AG09319 (cell line): ENCODE data around the gene CCR9.

Experiments used
- DNase-seq: peaks from one replicate; pipeline ENCODE4 v3.0.0-alpha.2; 2010; ENCODE audit warnings: low read depth; ENCODE audit errors: extremely low read depth
- TF ChIP-seq, protein P1 (sequence below): IDR thresholded peaks from 2 replicates; pipeline ENCODE4 v1.5.1; 2011; ENCODE audit warnings: low read depth, mild to moderate bottlenecking, inconsistent platforms, low read length, moderate library complexity

The CCR9 gene

DNA sequence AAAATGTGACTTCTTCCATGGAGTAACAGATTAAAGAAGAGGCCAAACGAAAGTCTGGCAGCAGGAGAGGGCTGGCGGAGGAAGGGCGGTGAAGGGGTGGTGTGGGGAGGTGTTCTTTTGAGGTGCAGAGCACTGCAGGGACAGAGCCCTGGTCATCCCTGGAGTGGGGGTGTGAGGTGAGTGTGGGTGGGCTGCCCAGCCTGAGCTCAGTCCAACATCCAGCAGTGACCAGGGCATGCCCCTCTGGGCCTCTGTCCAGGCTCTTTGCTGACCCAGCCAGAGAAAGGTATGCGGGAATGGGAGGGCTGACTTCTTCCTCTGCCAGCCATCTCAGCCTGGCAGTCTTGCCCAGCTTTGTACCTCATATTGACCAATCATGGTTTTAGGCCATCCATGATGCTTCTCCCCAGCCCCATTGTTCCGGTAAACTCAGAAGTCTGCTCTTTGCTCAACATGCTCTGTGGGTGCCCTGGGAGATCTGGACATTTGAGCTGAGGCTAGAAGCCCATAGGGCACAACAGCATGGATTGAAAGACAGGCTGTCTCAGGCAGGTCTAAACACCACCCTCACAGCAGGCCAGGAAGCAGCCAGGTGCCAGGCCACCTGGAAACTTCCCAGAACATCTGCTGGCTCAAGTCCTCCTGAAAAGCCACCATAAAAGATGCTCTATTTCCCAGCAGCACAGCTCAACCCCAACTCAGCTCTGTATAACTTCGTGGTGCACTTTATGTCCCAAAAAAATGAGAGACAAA, 31.0 kb downstream of the CCR9 start:
- TF ChIP-seq, protein P1, sequence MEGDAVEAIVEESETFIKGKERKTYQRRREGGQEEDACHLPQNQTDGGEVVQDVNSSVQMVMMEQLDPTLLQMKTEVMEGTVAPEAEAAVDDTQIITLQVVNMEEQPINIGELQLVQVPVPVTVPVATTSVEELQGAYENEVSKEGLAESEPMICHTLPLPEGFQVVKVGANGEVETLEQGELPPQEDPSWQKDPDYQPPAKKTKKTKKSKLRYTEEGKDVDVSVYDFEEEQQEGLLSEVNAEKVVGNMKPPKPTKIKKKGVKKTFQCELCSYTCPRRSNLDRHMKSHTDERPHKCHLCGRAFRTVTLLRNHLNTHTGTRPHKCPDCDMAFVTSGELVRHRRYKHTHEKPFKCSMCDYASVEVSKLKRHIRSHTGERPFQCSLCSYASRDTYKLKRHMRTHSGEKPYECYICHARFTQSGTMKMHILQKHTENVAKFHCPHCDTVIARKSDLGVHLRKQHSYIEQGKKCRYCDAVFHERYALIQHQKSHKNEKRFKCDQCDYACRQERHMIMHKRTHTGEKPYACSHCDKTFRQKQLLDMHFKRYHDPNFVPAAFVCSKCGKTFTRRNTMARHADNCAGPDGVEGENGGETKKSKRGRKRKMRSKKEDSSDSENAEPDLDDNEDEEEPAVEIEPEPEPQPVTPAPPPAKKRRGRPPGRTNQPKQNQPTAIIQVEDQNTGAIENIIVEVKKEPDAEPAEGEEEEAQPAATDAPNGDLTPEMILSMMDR: no peak
- no peak for DNase-seq

DNA sequence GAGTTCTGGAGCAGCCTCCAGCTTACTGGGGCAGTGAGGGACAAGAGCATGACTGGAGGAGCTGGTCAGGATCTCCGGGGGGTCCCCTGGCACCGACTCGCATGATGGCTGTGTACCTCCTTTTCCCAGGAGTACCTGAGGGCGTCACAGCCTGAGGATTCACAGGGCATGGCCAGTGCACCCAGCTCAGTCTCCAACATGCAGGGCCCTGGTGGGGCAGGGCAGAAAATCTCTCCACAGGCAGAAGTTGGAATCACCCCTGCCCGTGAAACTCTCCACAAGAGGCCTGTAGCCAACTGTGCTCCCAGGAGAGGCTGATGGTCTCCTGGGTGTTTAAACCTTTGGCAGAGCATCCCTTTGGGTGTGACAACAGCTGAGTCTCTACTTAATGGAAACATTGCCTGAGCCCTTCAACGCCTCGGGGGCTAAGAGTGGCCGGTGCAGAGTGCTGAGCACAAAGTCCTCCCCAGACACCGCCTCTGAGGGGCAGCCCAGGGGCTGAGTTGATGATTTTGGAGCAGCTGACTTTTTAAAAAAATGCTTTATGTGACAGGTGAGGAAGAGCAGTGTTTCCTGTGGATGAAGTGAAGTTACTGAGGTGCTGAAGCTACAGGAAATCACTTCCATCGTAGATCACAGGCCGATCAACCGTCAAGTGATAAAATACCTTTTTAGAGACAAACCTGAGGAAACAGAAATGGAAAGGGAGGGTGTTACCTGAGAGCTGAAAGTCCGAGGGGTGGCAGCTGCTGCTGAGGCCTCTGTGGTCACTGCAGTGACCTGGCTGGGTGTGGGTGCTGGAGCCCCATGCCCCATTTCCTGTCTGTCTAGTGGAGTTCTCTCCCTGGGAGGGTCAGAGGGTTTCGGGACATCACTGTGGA, 35.1 kb downstream of the CCR9 start:
- no peak for DNase-seq
- TF ChIP-seq, protein P1: no peak

DNA sequence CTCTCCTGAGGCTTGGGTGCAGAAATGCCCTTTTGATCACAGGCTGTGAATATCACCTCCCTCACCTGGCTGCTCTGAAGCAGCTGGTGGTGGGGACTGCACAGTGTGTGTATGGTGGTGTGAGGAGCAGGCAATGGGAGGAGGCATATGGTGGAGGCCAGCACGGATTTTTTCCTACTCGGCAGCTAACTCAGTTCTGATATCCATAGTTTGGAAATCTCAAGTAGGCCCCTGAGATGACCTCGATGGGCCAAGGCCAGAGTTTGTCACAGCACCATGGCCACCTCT, 35.6 kb downstream of the CCR9 start:
- TF ChIP-seq, protein P1: no peak
- DNase-seq: no peak

DNA sequence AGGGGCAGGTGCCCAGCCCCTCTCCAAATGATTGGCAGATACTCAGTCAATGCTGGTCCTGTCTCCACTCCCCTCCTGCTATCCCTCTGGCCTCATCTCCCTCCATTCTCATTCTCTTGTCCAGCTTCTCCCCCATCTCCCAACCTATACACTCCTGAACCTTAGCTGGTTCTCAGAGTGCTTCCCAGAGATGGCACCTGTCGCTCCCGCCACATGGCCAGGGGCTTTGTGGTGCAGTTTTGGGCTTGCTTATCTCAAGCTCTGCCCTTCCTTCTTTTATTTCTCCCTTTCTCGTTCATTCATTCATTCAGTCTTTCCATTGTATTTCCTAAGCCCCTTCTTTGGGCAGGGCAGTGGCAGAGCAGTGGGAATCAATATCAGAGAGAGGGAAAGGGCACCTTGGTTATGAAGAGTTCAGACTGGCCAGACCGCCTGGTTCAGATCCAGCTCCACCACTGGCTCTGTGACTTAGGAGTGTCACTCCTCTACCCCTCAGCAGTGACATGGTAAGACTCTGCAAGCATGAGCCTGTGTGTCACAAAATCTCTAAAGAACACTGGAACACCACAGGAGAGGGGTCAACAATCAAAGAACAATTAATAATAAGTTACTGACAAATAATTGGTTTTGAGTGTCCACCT, 36.7 kb downstream of the CCR9 start:
- DNase-seq: no peak
- TF ChIP-seq, protein P1: no peak

DNA sequence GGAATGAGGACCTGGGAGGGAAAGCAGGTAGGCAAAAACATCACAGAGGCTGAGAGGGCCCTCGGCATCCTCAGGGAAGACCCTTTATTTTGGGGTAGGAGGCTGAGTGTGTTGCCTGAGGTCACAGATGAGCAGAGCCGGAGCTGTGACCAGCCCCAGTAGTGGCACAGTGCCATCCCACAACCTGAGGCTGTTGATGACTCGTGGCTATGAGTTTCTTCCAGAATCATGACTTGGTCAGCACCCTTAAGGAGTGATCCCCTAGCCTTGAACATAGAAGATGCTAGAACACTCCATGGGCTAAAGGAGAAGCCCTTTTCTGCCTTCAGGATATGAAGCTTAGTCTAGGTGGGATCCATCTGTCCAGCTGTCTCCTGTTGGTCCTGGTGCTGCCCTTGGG, 37.4 kb downstream of the CCR9 start:
- TF ChIP-seq, protein P1: no peak
- DNase-seq: no peak

DNA sequence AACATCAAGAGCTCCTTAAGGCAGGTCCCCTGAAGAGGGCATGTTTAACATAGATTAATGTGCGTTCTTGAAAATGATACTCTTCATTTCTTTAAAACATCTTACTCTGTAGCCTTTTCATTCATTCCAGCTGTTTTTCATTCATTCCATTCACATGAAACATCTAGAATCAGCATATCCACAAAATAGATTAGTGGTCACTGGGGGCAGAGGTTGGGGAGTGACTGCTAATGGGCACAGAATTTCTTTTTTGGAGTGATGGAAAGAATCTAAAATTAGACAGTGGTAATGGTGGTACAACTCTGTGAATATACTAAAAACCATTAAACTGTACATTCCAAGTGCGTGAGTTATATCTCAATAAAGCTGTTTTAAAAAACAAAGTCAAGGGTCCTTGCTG, 41.5 kb downstream of the CCR9 start:
- TF ChIP-seq, protein P1: no peak
- DNase-seq: no peak
